ENCODE measurements around the gene KLHL18. TPM values are rescaled to one million over a fixed set of nuclear protein-coding genes. Genes with fewer than 3 reads are reported as not detected.

KLHL18 gene
- polyA plus RNA-seq, 2 of the 4 experiments (the other 2 are of a cell fraction): 14.3 to 20.7 TPM

- ATAC-seq: no peak
- ChIA-PET CTCF (interaction anchor here (0.6 to 1.6 kb wide), 6 partner anchors 17 to 112 kb away, joined by 3 to 5 read pairs (median 3); no protein-coding TSS in a partner anchor), POLR2A (no interaction called here)
- no peak for FAIRE-seq
- Histone ChIP-seq H3K4me1 (no peaks in the 10 kb centered on the region), H3K27ac (no peak overlapping the region), H3K9me3 (no peaks in the 10 kb centered on the region), H3K4me2 (no peak overlapping the region), H3K4me3 (no peak overlapping the region)
- DNase-seq (ENCODE audit: low read depth in 1 of 2, low spot score in 1 of 2): no peak
- no peak for TF ChIP-seq RNF2 (IDR thresholded peaks at IDR 0.05; ENCODE audit: borderline replicate concordance, low read depth)
- no peak for TF ChIP-seq CHD4 (IDR thresholded peaks at IDR 0.05; ENCODE audit: borderline replicate concordance)
- 75% methylated on average over 2 of the region's 2 CpGs for WGBS (ENCODE audit: missing lambda C conversion rate)
These were observed 11.1 kb downstream of the KLHL18 start for GRCh38 chr3:47293822-47294221.

- Histone ChIP-seq H3K4me2 (no peak overlapping the region), H3K9me3 (no peaks in the 10 kb centered on the region), H3K4me3 (no peak overlapping the region), H3K27ac (no peak overlapping the region), H3K4me1 (no peaks in the 10 kb centered on the region)
- 77% methylated on average over 3 of the region's 3 CpGs for WGBS (ENCODE audit: missing lambda C conversion rate)
- no peak for FAIRE-seq
- no peak for TF ChIP-seq ELK1 (IDR thresholded peaks at IDR 0.05; ENCODE audit: low read depth, low read length)
- TF ChIP-seq ESRRA (IDR thresholded peaks at IDR 0.05; ENCODE audit: borderline replicate concordance, low read length): no peak
- no peak for TF ChIP-seq EP300 (IDR thresholded peaks at IDR 0.05)
- no peak for TF ChIP-seq BCL3 (IDR thresholded peaks at IDR 0.05)
- no peak for TF ChIP-seq HOXB5 (CRISPR knock-in tag; IDR thresholded peaks at IDR 0.05)
- no peak for TF ChIP-seq RCOR1 (IDR thresholded peaks at IDR 0.05; ENCODE audit: low read depth, low read length)
- no peak for TF ChIP-seq FOXS1 (CRISPR knock-in tag; IDR thresholded peaks at IDR 0.05)
- TF ChIP-seq POLR2A (IDR thresholded peaks at IDR 0.05; ENCODE audit: low read length): no peak
- no peak for TF ChIP-seq SMC3 (IDR thresholded peaks at IDR 0.05)
- no peak for TF ChIP-seq MAZ (IDR thresholded peaks at IDR 0.05; ENCODE audit: borderline replicate concordance, low read depth, low read length)
- no peak for ATAC-seq
- POLR2A ChIA-PET: no interaction called here
- CTCF ChIA-PET: interaction anchor here (1.2 to 1.6 kb wide), 2 partner anchors 20 to 36 kb away, joined by 3 to 5 read pairs; no protein-coding TSS in a partner anchor
- no peak for DNase-seq (ENCODE audit: low read depth in 1 of 2, low spot score in 1 of 2)
These were observed 11.6 kb downstream of the KLHL18 start for GRCh38 chr3:47294392-47294791.

- Histone ChIP-seq H3K4me3 (no peak overlapping the region), H3K4me1 (no peaks in the 10 kb centered on the region), H3K4me2 (no peak overlapping the region), H3K27ac (no peak overlapping the region), H3K9me3 (no peaks in the 10 kb centered on the region)
- ATAC-seq (no peak), DNase-seq (ENCODE audit: low read depth in 1 of 2, low spot score in 1 of 2) (no peak), FAIRE-seq (no peak)
- POLR2A ChIA-PET: no interaction called here
- TF ChIP-seq ZSCAN20 (CRISPR knock-in tag; IDR thresholded peaks at IDR 0.05) (no peak), TFCP2L1 (CRISPR knock-in tag; IDR thresholded peaks at IDR 0.05) (no peak), REST (IDR thresholded peaks at IDR 0.05) (no peak), MAFK (IDR thresholded peaks at IDR 0.05; ENCODE audit: partially characterized antibody) (no peak), PBX3 (IDR thresholded peaks at IDR 0.05) (no peak)
- CTCF ChIA-PET: interaction anchor here (1.6 kb wide), 1 partner anchor 19 kb away, joined by 5 read pairs; no protein-coding TSS in a partner anchor
- 84% methylated on average over 2 of the region's 2 CpGs for WGBS (ENCODE audit: missing lambda C conversion rate)
These were observed 12.6 kb downstream of the KLHL18 start for GRCh38 chr3:47295322-47295721.

Measured in A549 (cell line).